HL-60 (cell line): ENCODE data around the gene AHI1.

Source experiments
- DNase-seq, 2 experiments: peaks; one replicate each; pipeline ENCODE4 v3.0.0-alpha.2; 2010 to 2020; ENCODE audit warnings: low read depth in 1 of 2, low spot score in 1 of 2
- H3K27ac ChIP-seq: fragments of 250-450 bp; sonication (Bioruptor Pico); replicated peaks from 2 replicates; pipeline ENCODE4 v1.5.1; 2020; ENCODE audit warnings: mild to moderate bottlenecking, moderate library complexity
- H3K27me3 ChIP-seq: fragments of 250-450 bp; sonication (Bioruptor Pico); 2 replicates; pipeline ENCODE4 v1.5.1; 2021; ENCODE audit warnings: mild to moderate bottlenecking, moderate library complexity; ENCODE audit not compliant: insufficient read depth, poor library complexity, severe bottlenecking
- H3K4me3 ChIP-seq: replicated peaks from 2 replicates; pipeline ENCODE4 v1.5.1; 2011; ENCODE audit warnings: mild to moderate bottlenecking, control low read depth, low read length; ENCODE audit not compliant: insufficient read depth
- GABPA ChIP-seq: IDR thresholded peaks from 2 replicates; pipeline ENCODE4 v1.6.1; 2012; ENCODE audit warnings: low read depth
- POLR2AphosphoS5 ChIP-seq: IDR thresholded peaks from 2 replicates; pipeline ENCODE4 v1.6.1; 2012; ENCODE audit warnings: low read depth
- REST ChIP-seq: IDR thresholded peaks from 2 replicates; pipeline ENCODE4 v1.6.1; 2012; ENCODE audit warnings: low read depth; ENCODE audit not compliant: insufficient replicate concordance
- SPI1 ChIP-seq: IDR thresholded peaks from 2 replicates; pipeline ENCODE4 v1.6.1; 2012; ENCODE audit warnings: low read depth, mild to moderate bottlenecking, borderline replicate concordance
- TF ChIP-seq, protein P1 (sequence below): IDR thresholded peaks from one replicate; pipeline ENCODE4 v1.5.1; 2011; ENCODE audit warnings: low read length, control low read depth, inconsistent platforms; ENCODE audit not compliant: insufficient read depth

Gene AHI1

GRCh38 chr6:135269481-135269891 lies 228.1 kb downstream of the AHI1 start:
- Histone ChIP-seq H3K4me3 (no peak overlapping the region), H3K27ac (no peak overlapping the region), H3K27me3 (no peaks in the 10 kb centered on the region)
- TF ChIP-seq SPI1, result no peak
- TF ChIP-seq, protein P1, sequence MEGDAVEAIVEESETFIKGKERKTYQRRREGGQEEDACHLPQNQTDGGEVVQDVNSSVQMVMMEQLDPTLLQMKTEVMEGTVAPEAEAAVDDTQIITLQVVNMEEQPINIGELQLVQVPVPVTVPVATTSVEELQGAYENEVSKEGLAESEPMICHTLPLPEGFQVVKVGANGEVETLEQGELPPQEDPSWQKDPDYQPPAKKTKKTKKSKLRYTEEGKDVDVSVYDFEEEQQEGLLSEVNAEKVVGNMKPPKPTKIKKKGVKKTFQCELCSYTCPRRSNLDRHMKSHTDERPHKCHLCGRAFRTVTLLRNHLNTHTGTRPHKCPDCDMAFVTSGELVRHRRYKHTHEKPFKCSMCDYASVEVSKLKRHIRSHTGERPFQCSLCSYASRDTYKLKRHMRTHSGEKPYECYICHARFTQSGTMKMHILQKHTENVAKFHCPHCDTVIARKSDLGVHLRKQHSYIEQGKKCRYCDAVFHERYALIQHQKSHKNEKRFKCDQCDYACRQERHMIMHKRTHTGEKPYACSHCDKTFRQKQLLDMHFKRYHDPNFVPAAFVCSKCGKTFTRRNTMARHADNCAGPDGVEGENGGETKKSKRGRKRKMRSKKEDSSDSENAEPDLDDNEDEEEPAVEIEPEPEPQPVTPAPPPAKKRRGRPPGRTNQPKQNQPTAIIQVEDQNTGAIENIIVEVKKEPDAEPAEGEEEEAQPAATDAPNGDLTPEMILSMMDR, result no peak
- no peak for TF ChIP-seq GABPA
- TF ChIP-seq POLR2AphosphoS5, result no peak
- TF ChIP-seq REST, result no peak
- no peak for DNase-seq

GRCh38 chr6:135268740-135269139 lies 228.8 kb downstream of the AHI1 start:
- Histone ChIP-seq H3K4me3 (no peak overlapping the region), H3K27me3 (no peaks in the 10 kb centered on the region), H3K27ac (no peak overlapping the region)
- TF ChIP-seq SPI1 (no peak), GABPA (no peak), POLR2AphosphoS5 (no peak), REST (no peak)
- TF ChIP-seq, protein P1, result no peak
- no peak for DNase-seq

GRCh38 chr6:135268263-135268662 lies 229.3 kb downstream of the AHI1 start:
- Histone ChIP-seq H3K27me3 (no peaks in the 10 kb centered on the region), H3K4me3 (no peak overlapping the region), H3K27ac (no peak overlapping the region)
- DNase-seq, result no peak
- TF ChIP-seq, protein P1, result no peak
- TF ChIP-seq SPI1 (no peak), GABPA (no peak), REST (no peak), POLR2AphosphoS5 (no peak)
